SHP77 (cell line): ENCODE data around the gene ZFC3H1.
"Not testable (repeated sequence)": the region's sequence is repeated elsewhere in the genome, so short reads cannot be mapped to it uniquely, and the experiment has no call there.

Experiments
- DNase-seq, 2 experiments: peaks; one replicate each; lab custom pipeline; 2025; lab: John Stamatoyannopoulos, UW

The ZFC3H1 gene

GRCh38 chr12:71581206-71581605, 82.4 kb downstream of the ZFC3H1 start:
- no peak for DNase-seq

- no peak for DNase-seq
These were observed 84.9 kb downstream of the ZFC3H1 start for GRCh38 chr12:71578694-71579258.

GRCh38 chr12:71576496-71576895, 87.2 kb downstream of the ZFC3H1 start:
- DNase-seq, result no peak

- DNase-seq, result not testable (repeated sequence)
These were observed 93.8 kb downstream of the ZFC3H1 start for GRCh38 chr12:71569885-71570284.

- DNase-seq, result no peak
These were observed 96.1 kb downstream of the ZFC3H1 start for GRCh38 chr12:71567537-71567936.

- DNase-seq, result no peak
These were observed 97.0 kb downstream of the ZFC3H1 start for GRCh38 chr12:71566655-71567054.

GRCh38 chr12:71565535-71565934, 98.1 kb downstream of the ZFC3H1 start:
- no peak for DNase-seq

GRCh38 chr12:71562676-71563595, 100.7 kb downstream of the ZFC3H1 start:
- DNase-seq, result peak in 1 of 2 experiments; percentile 0
